Smooth muscle cell (in vitro differentiated cells): ENCODE data around the gene IRF8. TPM values are rescaled to one million over a fixed set of nuclear protein-coding genes. Genes with fewer than 3 reads are reported as not detected.

ENCODE experiments used
- DNase-seq: peaks from one replicate; lab custom pipeline; 2025; ENCODE audit not compliant: unreplicated experiment; lab: John Stamatoyannopoulos, UW
- H2AFZ ChIP-seq: fragments of 200-600 bp; sonication (generic); 2 replicates; pipeline ENCODE4 v1.6.0; 2016; ENCODE audit warnings: antibody characterized with exemption, low read depth, mild to moderate bottlenecking
- H3F3A ChIP-seq: fragments of 200-600 bp; sonication (generic); 2 replicates; pipeline ENCODE4 v1.6.0; 2017; ENCODE audit warnings: antibody characterized with exemption, low read depth
- H3K27ac ChIP-seq: fragments of 200-600 bp; sonication (generic); 2 replicates; pipeline ENCODE4 v1.5.1; 2016; ENCODE audit warnings: low read depth, mild to moderate bottlenecking
- H3K27me3 ChIP-seq: fragments of 200-600 bp; sonication (generic); 2 replicates; pipeline ENCODE4 v1.6.1; 2016; ENCODE audit warnings: low read depth, mild to moderate bottlenecking
- H3K36me3 ChIP-seq: fragments of 200-600 bp; sonication (generic); 2 replicates; pipeline ENCODE4 v1.5.1; 2016; ENCODE audit warnings: low read depth
- H3K4me1 ChIP-seq: fragments of 200-600 bp; sonication (generic); 2 replicates; pipeline ENCODE4 v1.5.1; 2016; ENCODE audit warnings: low read depth
- H3K4me2 ChIP-seq: fragments of 200-600 bp; sonication (generic); 2 replicates; pipeline ENCODE4 v1.6.0; 2016; ENCODE audit warnings: mild to moderate bottlenecking
- H3K4me3 ChIP-seq: fragments of 200-600 bp; sonication (generic); 2 replicates; pipeline ENCODE4 v1.5.1; 2016; ENCODE audit warnings: mild to moderate bottlenecking
- H3K79me2 ChIP-seq: fragments of 200-600 bp; sonication (generic); 2 replicates; pipeline ENCODE4 v1.6.0; 2016; ENCODE audit warnings: low read depth, mild to moderate bottlenecking
- H3K9ac ChIP-seq: fragments of 200-600 bp; sonication (generic); 2 replicates; pipeline ENCODE4 v1.6.0; 2016; ENCODE audit warnings: low read depth
- H3K9me3 ChIP-seq: fragments of 200-600 bp; sonication (generic); replicated peaks from 2 replicates; pipeline ENCODE4 v1.5.1; 2016; ENCODE audit warnings: low read depth
- H4K20me1 ChIP-seq: fragments of 200-600 bp; sonication (generic); 2 replicates; pipeline ENCODE4 v1.6.0; 2016; ENCODE audit warnings: low read depth
- CTCF ChIP-seq: fragments of 200-600 bp; sonication (generic); IDR thresholded peaks from 2 replicates; pipeline ENCODE4 v1.5.1; 2017; ENCODE audit warnings: borderline replicate concordance, mild to moderate bottlenecking, antibody characterized with exemption; ENCODE audit not compliant: insufficient read depth, poor library complexity, severe bottlenecking
- WGBS: methylation state at CpG from one replicate; pipeline ENCODE4 v1.1.7; 2016; ENCODE audit warnings: low lambda C conversion rate; 5-methylcytosine and 5-hydroxymethylcytosine counted together
- polyA plus RNA-seq: library from polyadenylated mRNA; unstranded; fragments of >200 nt; fragmentation: Nextera tagmentation; extraction: Ambion mirVana; gene quantifications from 2 replicates; pipeline ENCODE4 v1.2.1, GENCODE V29; 2016
- total RNA-seq: library from RNA; depleted of rRNA; stranded (reverse); fragments of >200 nt; gene quantifications from 2 replicates; pipeline ENCODE4 v1.2.3, GENCODE V29; 2014

The IRF8 gene
- total and polyA plus RNA-seq, 2 experiments from 2014 or later = 0.88 to 3.4 TPM

GRCh38 chr16:85928401-85928820, 29.4 kb downstream of the IRF8 start:
- no peaks in the 10 kb centered on the region for H3K4me1 ChIP-seq
- no peak overlapping the region for H3K4me3 ChIP-seq
- peak; percentile 23 for DNase-seq
- H3K9ac ChIP-seq = no peak overlapping the region
- H3K4me2 ChIP-seq = peak overlapping the region; percentile 30
- H3K36me3 ChIP-seq = no peaks in the 10 kb centered on the region
- H3K27ac ChIP-seq = no peak overlapping the region
- H2AFZ ChIP-seq = no peak overlapping the region
- WGBS = 28% methylated on average over 9 of the region's 10 CpGs
- no peaks in the 10 kb centered on the region for H3K79me2 ChIP-seq
- peaks cover 6% of the 10 kb centered on the region for H3F3A ChIP-seq
- H3K27me3 ChIP-seq = no peaks in the 10 kb centered on the region
- H4K20me1 ChIP-seq = no peaks in the 10 kb centered on the region
- H3K9me3 ChIP-seq = no peaks in the 10 kb centered on the region
- no peak for TF ChIP-seq CTCF

- Histone ChIP-seq H3K79me2 (no peaks in the 10 kb centered on the region), H3K27ac (no peak overlapping the region), H3K4me2 (no peak overlapping the region), H3K36me3 (no peaks in the 10 kb centered on the region), H4K20me1 (no peaks in the 10 kb centered on the region), H3K9ac (no peak overlapping the region), H3F3A (peaks cover 6% of the 10 kb centered on the region), H3K9me3 (no peaks in the 10 kb centered on the region), H3K4me1 (no peaks in the 10 kb centered on the region), H3K27me3 (no peaks in the 10 kb centered on the region), H2AFZ (no peak overlapping the region), H3K4me3 (no peak overlapping the region)
- 86% methylated on average over 16 of the region's 16 CpGs for WGBS
- no peak for TF ChIP-seq CTCF
- no peak for DNase-seq
Measured at GRCh38 chr16:85929259-85929721, 30.3 kb downstream of the IRF8 start.

- Histone ChIP-seq H3K9ac (no peak overlapping the region), H3K36me3 (no peaks in the 10 kb centered on the region), H3K27ac (no peak overlapping the region), H3K9me3 (no peaks in the 10 kb centered on the region), H4K20me1 (no peaks in the 10 kb centered on the region), H3K4me3 (no peak overlapping the region), H3F3A (peaks cover 6% of the 10 kb centered on the region), H3K4me1 (no peaks in the 10 kb centered on the region), H3K79me2 (no peaks in the 10 kb centered on the region), H3K27me3 (no peaks in the 10 kb centered on the region), H2AFZ (no peak overlapping the region), H3K4me2 (no peak overlapping the region)
- TF ChIP-seq CTCF = no peak
- DNase-seq = no peak
- 92% methylated on average over 15 of the region's 15 CpGs for WGBS
Measured at GRCh38 chr16:85930301-85930700, 31.3 kb downstream of the IRF8 start.

GRCh38 chr16:85931596-85932402, 32.8 kb downstream of the IRF8 start:
- peaks cover 6% of the 10 kb centered on the region for H3F3A ChIP-seq
- no peaks in the 10 kb centered on the region for H3K27me3 ChIP-seq
- no peak overlapping the region for H3K27ac ChIP-seq
- H3K4me1 ChIP-seq = no peaks in the 10 kb centered on the region
- no peaks in the 10 kb centered on the region for H3K36me3 ChIP-seq
- no peak overlapping the region for H3K4me3 ChIP-seq
- no peak overlapping the region for H3K4me2 ChIP-seq
- no peak for TF ChIP-seq CTCF
- H4K20me1 ChIP-seq = no peaks in the 10 kb centered on the region
- DNase-seq = no peak
- H2AFZ ChIP-seq = no peak overlapping the region
- no peak overlapping the region for H3K9ac ChIP-seq
- 92% methylated on average over 23 of the region's 23 CpGs for WGBS
- H3K9me3 ChIP-seq = no peaks in the 10 kb centered on the region
- H3K79me2 ChIP-seq = no peaks in the 10 kb centered on the region
